B cell (primary cell): Measurements from ENCODE around the gene PDXP. TPM values are rescaled to one million over a fixed set of nuclear protein-coding genes. Genes with fewer than 3 reads are reported as not detected.

Source experiments
- ATAC-seq: fragments of 200-7000 bp; cut with Tn5 transposase; one replicate; pipeline ENCODE4 v1.10.0; 2021; ENCODE audit warnings: low read depth, mild to moderate bottlenecking, moderate number of reproducible peaks, moderate library complexity
- CTCF ChIA-PET: fragments of 350-600 bp; sonication (Branson Sonifier 250); formaldehyde crosslinking; loops from one replicate; lab custom pipeline; 2021; ENCODE audit warnings: antibody characterized with exemption, inconsistent platforms; lab: Charles Lee
- POLR2A ChIA-PET: fragments of 350-600 bp; sonication (Branson Sonifier 250); formaldehyde crosslinking; loops from one replicate; lab custom pipeline; 2021; ENCODE audit warnings: antibody characterized with exemption; lab: Charles Lee
- DNase-seq: peaks from one replicate; pipeline ENCODE4 v3.0.0; 2013
- H2AFZ ChIP-seq: 2 replicates; pipeline ENCODE4 v1.6.1; 2012; ENCODE audit warnings: mild to moderate bottlenecking, low read depth, low read length; ENCODE audit not compliant: insufficient read depth, poor library complexity, severe bottlenecking
- H3K27ac ChIP-seq, 2 donors: 1 replicate in 1 of 2; 2 replicates in 1 of 2; pipeline ENCODE4 v1.5.1; 2012 to 2013; ENCODE audit warnings: low read length in 2 of 2, mild to moderate bottlenecking in 2 of 2, moderate library complexity in 1 of 2
- H3K27me3 ChIP-seq, 4 experiments: fragments of 200-600 bp in 1 of 4; sonication (generic) in 1 of 4; replicated peaks in 1 of 4; 1 replicate in 2 of 4; 2 replicates in 2 of 4; pipeline versions ENCODE4 v1.6.1 to v1.7.0; 2013 to 2016; ENCODE audit warnings: low read length in 3 of 4, mild to moderate bottlenecking in 2 of 4, mixed read lengths in 1 of 4, moderate library complexity in 1 of 4; ENCODE audit not compliant: insufficient read depth in 4 of 4, control insufficient read depth in 3 of 4; ENCODE audit errors: control extremely low read depth in 1 of 4
- H3K36me3 ChIP-seq, 2 experiments: replicated peaks in 1 of 2; 1 replicate in 1 of 2; 2 replicates in 1 of 2; pipeline versions ENCODE4 v1.6.1 to v1.7.1; 2013; ENCODE audit warnings: low read length in 1 of 2; ENCODE audit not compliant: insufficient read depth in 2 of 2, control insufficient read depth in 1 of 2; ENCODE audit errors: control extremely low read depth in 1 of 2, extremely low read depth in 1 of 2
- H3K4me1 ChIP-seq, 2 donors: fragments of 200-600 bp in 1 of 2; sonication (generic) in 1 of 2; 1 replicate in 1 of 2; 2 replicates in 1 of 2; pipeline versions ENCODE4 v1.5.1 to v1.6.1; 2013 to 2017; ENCODE audit warnings: low read length in 2 of 2; ENCODE audit not compliant: control insufficient read depth in 2 of 2, insufficient read depth in 2 of 2
- H3K4me2 ChIP-seq: replicated peaks from 2 replicates; pipeline ENCODE3; 2012; ENCODE audit warnings: mild to moderate bottlenecking, low read depth, low read length; ENCODE audit not compliant: poor library complexity, severe bottlenecking
- H3K4me3 ChIP-seq, 5 experiments: fragments of 200-600 bp in 1 of 5; sonication (generic) in 1 of 5; 1 replicate in 3 of 5; 2 replicates in 2 of 5; pipeline versions ENCODE4 v1.5.1 to v1.7.0; 2011 to 2016; ENCODE audit warnings: low read length in 4 of 5, mild to moderate bottlenecking in 4 of 5, low read depth in 2 of 5, control low read depth in 1 of 5, moderate library complexity in 1 of 5; ENCODE audit not compliant: insufficient read depth in 1 of 5; ENCODE audit errors: control extremely low read depth in 1 of 5, extremely low read depth in 1 of 5
- H3K79me2 ChIP-seq: fragments of 200-600 bp; sonication (generic); one replicate; pipeline ENCODE4 v1.6.0; 2016; ENCODE audit warnings: low read length; ENCODE audit not compliant: control insufficient read depth, insufficient read depth
- H3K9ac ChIP-seq: fragments of 200-600 bp; sonication (generic); 2 replicates; pipeline ENCODE4 v1.6.1; 2017; ENCODE audit warnings: mild to moderate bottlenecking, low read length, moderate library complexity
- H3K9me3 ChIP-seq, 3 donors: one replicate each; pipeline versions ENCODE4 v1.6.1 to v1.7.1; 2013; ENCODE audit warnings: low read length in 2 of 3; ENCODE audit not compliant: control insufficient read depth in 2 of 3, insufficient read depth in 1 of 3; ENCODE audit errors: control extremely low read depth in 1 of 3
- H4K20me1 ChIP-seq: 2 replicates; pipeline ENCODE4 v1.6.0; 2012; ENCODE audit warnings: mild to moderate bottlenecking, low read length; ENCODE audit not compliant: insufficient read depth, control insufficient read depth, poor library complexity, severe bottlenecking
- H3K27ac Mint-ChIP-seq: one replicate; pipeline ENCODE4 v1.8.0; 2021; ENCODE audit warnings: mixed read lengths
- H3K27me3 Mint-ChIP-seq: one replicate; pipeline ENCODE4 v1.8.0; 2021; ENCODE audit warnings: mixed read lengths
- H3K4me1 Mint-ChIP-seq: one replicate; pipeline ENCODE4 v1.8.0; 2021; ENCODE audit warnings: mixed read lengths
- H3K4me3 Mint-ChIP-seq: one replicate; pipeline ENCODE4 v1.8.0; 2021; ENCODE audit warnings: mixed read lengths
- H3K9me3 Mint-ChIP-seq: one replicate; pipeline ENCODE4 v1.8.0; 2022; ENCODE audit warnings: mixed read lengths; ENCODE audit not compliant: insufficient read depth
- CTCF ChIP-seq: fragments of 200-600 bp; IDR thresholded peaks from one replicate; pipeline ENCODE4 v1.8.0; 2022; ENCODE audit warnings: antibody characterized with exemption, mild to moderate bottlenecking
- EZH2 ChIP-seq: IDR thresholded peaks from 2 replicates; pipeline ENCODE4 v1.6.1; 2012; ENCODE audit warnings: borderline replicate concordance, low read depth, mild to moderate bottlenecking, moderate library complexity, low read length; ENCODE audit not compliant: insufficient read depth, poor library complexity, severe bottlenecking
- WGBS: methylation state at CpG from one replicate; pipeline ENCODE4 v1.1.5; 2013; ENCODE audit warnings: missing lambda C conversion rate; ENCODE audit not compliant: insufficient coverage; 5-methylcytosine and 5-hydroxymethylcytosine counted together
- intact Hi-C: fragments of 100-400 bp; cut with micrococcal nuclease; formaldehyde crosslinking; loops from one replicate; pipeline ENCODE4 v1.10.0; 2022
- polyA plus RNA-seq: library from polyadenylated mRNA; depleted of rRNA; stranded (reverse); fragments of >200 nt; gene quantifications from 2 replicates; pipeline ENCODE4 v1.2.3, GENCODE V29; 2012
- total RNA-seq, 2 donors: library from RNA; stranded (reverse); fragments of 120-200 nt in 1 of 2; gene quantifications; 1 replicate in 1 of 2; 2 replicates in 1 of 2; pipeline versions ENCODE4 v1.2.3 to v1.2.4, GENCODE V29; 2013 to 2022

PDXP gene
- total and polyA plus RNA-seq, 2 donors (not counting 1 experiment from before 2014, with no cell fraction given): 16.6 to 17.5 TPM

- H3K27ac ChIP-seq: no peak overlapping the region
- H2AFZ ChIP-seq: no peak overlapping the region
- H3K79me2 ChIP-seq: peaks cover under 1% of the 10 kb centered on the region
- H3K27me3 Mint-ChIP-seq: no peaks in the 10 kb centered on the region
- peaks cover 0 to 18% of the 10 kb centered on the region in 2 experiments for H3K36me3 ChIP-seq
- intact Hi-C loops: no loop called here
- no peak overlapping the region for H3K4me3 ChIP-seq
- CTCF ChIA-PET: interaction anchor here (0.7 to 23.0 kb wide), 8 partner anchors 8 to 873 kb away, joined by 3 to 501 read pairs (median 9); partner anchors contain the start of genes LGALS1, NOL12, PDXP and SH3BP1
- peaks cover 15 to 24% of the 10 kb centered on the region in 2 donors for H3K4me1 ChIP-seq
- H3K9me3 Mint-ChIP-seq: no peaks in the 10 kb centered on the region
- H3K4me1 Mint-ChIP-seq: peaks cover 26% of the 10 kb centered on the region
- H3K9ac ChIP-seq: no peak overlapping the region
- no peaks in the 10 kb centered on the region for H3K27me3 ChIP-seq
- H3K27ac Mint-ChIP-seq: peak overlapping the region; percentile 50
- H3K9me3 ChIP-seq: no peaks in the 10 kb centered on the region
- TF ChIP-seq CTCF: no peak
- TF ChIP-seq EZH2: no peak
- DNase-seq: no peak
- no peak overlapping the region for H3K4me2 ChIP-seq
- no peaks in the 10 kb centered on the region for H4K20me1 ChIP-seq
- 83% methylated on average over 4 of the region's 6 CpGs for WGBS
- no peak overlapping the region for H3K4me3 Mint-ChIP-seq
- no peak for ATAC-seq
- POLR2A ChIA-PET: interaction anchor here (0.7 kb wide), 1 partner anchor 110 kb away, joined by 6 read pairs; no protein-coding TSS in a partner anchor
These were observed 11.1 kb downstream of the PDXP start for GRCh38 chr22:37669586-37669985.

- H3K36me3 ChIP-seq: no peaks in the 10 kb centered on the region
- no peaks in the 10 kb centered on the region for H3K9me3 ChIP-seq
- H3K9ac ChIP-seq: no peak overlapping the region
- DNase-seq (peak; percentile 60), ATAC-seq (no peak)
- ChIA-PET POLR2A (interaction anchor here (0.6 to 1.2 kb wide), 2 partner anchors 11 to 14 kb away, joined by 5 read pairs; partner anchors contain the start of gene PDXP), CTCF (interaction anchor here (1.1 to 23.0 kb wide), 8 partner anchors 9 to 64 kb away, joined by 3 to 501 read pairs (median 12); partner anchors contain the start of genes GGA1, LGALS1, NOL12 and PDXP)
- peak overlapping the region; percentile 13 for H2AFZ ChIP-seq
- peaks cover 31 to 48% of the 10 kb centered on the region in 2 donors for H3K4me1 ChIP-seq
- TF ChIP-seq CTCF (peak; percentile 21), EZH2 (no peak)
- intact Hi-C loops: no loop called here
- Mint-ChIP-seq H3K27ac (peak overlapping the region; percentile 87), H3K27me3 (no peaks in the 10 kb centered on the region), H3K4me1 (peaks cover 44% of the 10 kb centered on the region), H3K4me3 (peak overlapping the region; percentile 59), H3K9me3 (no peaks in the 10 kb centered on the region)
- H3K79me2 ChIP-seq: peaks cover 21% of the 10 kb centered on the region
- 14% methylated on average over 8 of the region's 15 CpGs for WGBS
- H3K27ac ChIP-seq: peak overlapping the region; percentile 36 to 51
- no peaks in the 10 kb centered on the region for H4K20me1 ChIP-seq
- peak overlapping the region; percentile 55 for H3K4me2 ChIP-seq
- no peak overlapping the region for H3K4me3 ChIP-seq
- H3K27me3 ChIP-seq: no peaks in the 10 kb centered on the region
These were observed 13.8 kb downstream of the PDXP start for GRCh38 chr22:37672206-37672919.
